NB4 (cell line): ENCODE results near the gene ZFHX3.

Source experiments
- MYC ChIP-seq: IDR thresholded peaks from 2 replicates; pipeline ENCODE4 v1.6.1; 2011; ENCODE audit warnings: low read depth, low read length
- TF ChIP-seq, protein P1 (sequence below): IDR thresholded peaks from one replicate; pipeline ENCODE4 v1.5.1; 2012; ENCODE audit warnings: low read depth, low read length

DNA sequence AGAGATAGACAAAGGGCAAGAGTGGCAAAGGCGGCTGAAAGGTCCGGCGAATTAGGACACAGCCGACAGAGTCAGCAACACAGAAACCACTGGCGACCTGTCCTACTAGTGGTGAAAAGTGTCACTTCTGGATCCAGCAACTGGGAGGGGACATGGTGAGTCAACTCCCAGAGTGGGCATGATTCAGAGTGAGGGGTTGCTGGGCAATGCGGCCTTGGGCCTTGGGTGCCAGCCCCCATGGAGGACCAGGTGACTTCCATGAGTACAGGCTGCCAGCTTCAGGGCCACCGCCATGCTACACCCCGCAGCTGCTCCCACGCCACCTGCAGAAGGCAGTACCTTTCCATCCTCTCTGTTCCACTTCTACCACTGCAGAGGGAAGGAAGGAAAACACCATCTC is 110.6 kb downstream of the ZFHX3 start:
- no peak for TF ChIP-seq MYC
- TF ChIP-seq, protein P1, sequence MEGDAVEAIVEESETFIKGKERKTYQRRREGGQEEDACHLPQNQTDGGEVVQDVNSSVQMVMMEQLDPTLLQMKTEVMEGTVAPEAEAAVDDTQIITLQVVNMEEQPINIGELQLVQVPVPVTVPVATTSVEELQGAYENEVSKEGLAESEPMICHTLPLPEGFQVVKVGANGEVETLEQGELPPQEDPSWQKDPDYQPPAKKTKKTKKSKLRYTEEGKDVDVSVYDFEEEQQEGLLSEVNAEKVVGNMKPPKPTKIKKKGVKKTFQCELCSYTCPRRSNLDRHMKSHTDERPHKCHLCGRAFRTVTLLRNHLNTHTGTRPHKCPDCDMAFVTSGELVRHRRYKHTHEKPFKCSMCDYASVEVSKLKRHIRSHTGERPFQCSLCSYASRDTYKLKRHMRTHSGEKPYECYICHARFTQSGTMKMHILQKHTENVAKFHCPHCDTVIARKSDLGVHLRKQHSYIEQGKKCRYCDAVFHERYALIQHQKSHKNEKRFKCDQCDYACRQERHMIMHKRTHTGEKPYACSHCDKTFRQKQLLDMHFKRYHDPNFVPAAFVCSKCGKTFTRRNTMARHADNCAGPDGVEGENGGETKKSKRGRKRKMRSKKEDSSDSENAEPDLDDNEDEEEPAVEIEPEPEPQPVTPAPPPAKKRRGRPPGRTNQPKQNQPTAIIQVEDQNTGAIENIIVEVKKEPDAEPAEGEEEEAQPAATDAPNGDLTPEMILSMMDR, result no peak
